Thyroid gland (tissue), 4 donors: ENCODE data around the gene DNAH11.

Source experiments
- POLR2A ChIP-seq, 2 donors: fragments of 450-650 bp; IDR thresholded peaks; one replicate each; pipeline ENCODE4 v1.6.1; 2017; ENCODE audit warnings: antibody characterized with exemption in 2 of 2, mild to moderate bottlenecking in 2 of 2, moderate library complexity in 1 of 2
- TF ChIP-seq, protein P1 (sequence below), 6 experiments: fragments of 200-600 bp in 3 of 6; fragments of 450-650 bp in 3 of 6; sonication (generic) in 3 of 6; IDR thresholded peaks; one replicate each; pipeline ENCODE4 v1.5.1; 2016 to 2019; ENCODE audit warnings: antibody characterized with exemption in 6 of 6, mild to moderate bottlenecking in 2 of 6, inconsistent platforms in 1 of 6, moderate library complexity in 1 of 6

DNA sequence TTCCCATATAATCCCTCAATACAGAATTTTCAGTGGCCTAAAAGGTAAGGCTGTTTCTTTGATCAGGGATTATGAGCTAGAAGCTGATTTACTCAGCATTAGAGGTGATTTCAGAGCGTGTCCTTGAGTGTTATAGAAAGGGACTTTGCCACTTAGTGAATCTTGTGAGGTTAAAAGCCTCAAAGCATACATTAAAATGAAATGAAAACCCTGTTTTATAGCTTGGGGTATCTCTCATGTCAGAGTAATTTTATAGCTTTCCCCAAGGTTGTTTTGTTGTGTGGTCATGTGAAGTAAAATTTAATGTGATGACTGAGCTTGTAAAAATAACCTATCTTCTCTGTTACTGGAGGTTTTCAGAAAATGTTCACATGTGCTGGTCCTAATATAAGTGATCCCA is 204.1 kb downstream of the DNAH11 start:
- TF ChIP-seq, protein P1, sequence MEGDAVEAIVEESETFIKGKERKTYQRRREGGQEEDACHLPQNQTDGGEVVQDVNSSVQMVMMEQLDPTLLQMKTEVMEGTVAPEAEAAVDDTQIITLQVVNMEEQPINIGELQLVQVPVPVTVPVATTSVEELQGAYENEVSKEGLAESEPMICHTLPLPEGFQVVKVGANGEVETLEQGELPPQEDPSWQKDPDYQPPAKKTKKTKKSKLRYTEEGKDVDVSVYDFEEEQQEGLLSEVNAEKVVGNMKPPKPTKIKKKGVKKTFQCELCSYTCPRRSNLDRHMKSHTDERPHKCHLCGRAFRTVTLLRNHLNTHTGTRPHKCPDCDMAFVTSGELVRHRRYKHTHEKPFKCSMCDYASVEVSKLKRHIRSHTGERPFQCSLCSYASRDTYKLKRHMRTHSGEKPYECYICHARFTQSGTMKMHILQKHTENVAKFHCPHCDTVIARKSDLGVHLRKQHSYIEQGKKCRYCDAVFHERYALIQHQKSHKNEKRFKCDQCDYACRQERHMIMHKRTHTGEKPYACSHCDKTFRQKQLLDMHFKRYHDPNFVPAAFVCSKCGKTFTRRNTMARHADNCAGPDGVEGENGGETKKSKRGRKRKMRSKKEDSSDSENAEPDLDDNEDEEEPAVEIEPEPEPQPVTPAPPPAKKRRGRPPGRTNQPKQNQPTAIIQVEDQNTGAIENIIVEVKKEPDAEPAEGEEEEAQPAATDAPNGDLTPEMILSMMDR (IDR thresholded peaks at IDR 0.05), result no peak
- TF ChIP-seq POLR2A (IDR thresholded peaks at IDR 0.05), result no peak
